GM12878 (cell line): ENCODE results near the gene MDK. TPM values are rescaled to one million over a fixed set of nuclear protein-coding genes. Genes with fewer than 3 reads are reported as not detected.
"Not testable (repeated sequence)": the region's sequence is repeated elsewhere in the genome, so short reads cannot be mapped to it uniquely, and the experiment has no call there.

Experiments used
- ATAC-seq: fragments of 200-7000 bp; cut with Tn5 transposase; 3 replicates; pipeline ENCODE4 v1.9.1; 2020; ENCODE audit warnings: mild to moderate bottlenecking, moderate library complexity
- BruUV-seq: library from RNA; stranded (reverse); fragments of 400-500 nt; replicated peaks from 2 replicates; lab custom pipeline; 2021; lab: Mats Ljungman, UMichigan
- CTCF ChIA-PET: fragments of 300-600 bp; sonication (Branson Sonifier 250); formaldehyde crosslinking; extraction: SDS; loops from one replicate; lab custom pipeline; 2021; ENCODE audit warnings: inconsistent platforms; lab: Yijun Ruan, JAX
- POLR2A ChIA-PET: fragments of 350-600 bp; formaldehyde crosslinking; extraction: SDS; loops from one replicate; lab custom pipeline; 2021; ENCODE audit warnings: inconsistent platforms; lab: Charles Lee
- RAD21 ChIA-PET: fragments of 300-600 bp; sonication (Branson Sonifier 250); formaldehyde crosslinking; loops from one replicate; lab custom pipeline; 2023; ENCODE audit warnings: antibody characterized with exemption; ENCODE audit not compliant: unreplicated experiment; lab: Charles Lee
- SMC1A ChIA-PET: fragments of 300-600 bp; sonication (Branson Sonifier 250); formaldehyde crosslinking; loops from one replicate; lab custom pipeline; 2023; ENCODE audit not compliant: unreplicated experiment, uncharacterized antibody; lab: Charles Lee
- DNase-seq: peaks from one replicate; pipeline ENCODE4 v3.0.0-alpha.2; 2011; ENCODE audit warnings: low read depth, low spot score
- FAIRE-seq: peaks from 3 replicates; lab custom pipeline; 2011; peaks lifted over from hg19 to GRCh38; lab: Jason Lieb, UNC
- H2AFZ ChIP-seq: 2 replicates; pipeline ENCODE4 v1.6.0; 2011; ENCODE audit warnings: low read depth, low read length, control low read depth; ENCODE audit not compliant: control insufficient read depth
- H3K27ac ChIP-seq: 2 replicates; pipeline ENCODE4 v1.5.1; 2011; ENCODE audit warnings: control low read depth; ENCODE audit not compliant: control insufficient read depth, insufficient read depth
- H3K27me3 ChIP-seq, 2 experiments: replicated peaks in 1 of 2; 2 replicates each; pipeline versions ENCODE4 v1.6.0 to v1.6.1; 2011; ENCODE audit warnings: low read length in 1 of 2; ENCODE audit not compliant: control insufficient read depth in 2 of 2, insufficient read depth in 2 of 2
- H3K36me3 ChIP-seq, 2 experiments: 2 replicates each; pipeline ENCODE4 v1.5.1; 2011; ENCODE audit warnings: low read length in 1 of 2; ENCODE audit not compliant: control insufficient read depth in 2 of 2, insufficient read depth in 2 of 2
- H3K4me1 ChIP-seq: 2 replicates; pipeline ENCODE4 v1.6.1; 2011; ENCODE audit warnings: mild to moderate bottlenecking, low read length, moderate library complexity, mixed read lengths; ENCODE audit not compliant: control insufficient read depth, insufficient read depth
- H3K4me2 ChIP-seq: 2 replicates; pipeline ENCODE4 v1.6.0; 2011; ENCODE audit warnings: control low read depth; ENCODE audit not compliant: control insufficient read depth, insufficient read depth
- H3K4me3 ChIP-seq: fragments of 200-600 bp; sonication (generic); 2 replicates; pipeline ENCODE4 v1.5.1; 2016
- H3K79me2 ChIP-seq: 2 replicates; pipeline ENCODE4 v1.6.0; 2011; ENCODE audit warnings: low read length; ENCODE audit not compliant: control insufficient read depth, insufficient read depth
- H3K9ac ChIP-seq: 2 replicates; pipeline ENCODE4 v1.8.0; 2011; ENCODE audit warnings: low read length, control low read depth, mixed read lengths; ENCODE audit not compliant: control insufficient read depth, insufficient read depth
- H3K9me3 ChIP-seq: replicated peaks from 3 replicates; pipeline ENCODE4 v1.5.1; 2011; ENCODE audit warnings: mild to moderate bottlenecking, low read length; ENCODE audit not compliant: control insufficient read depth, insufficient read depth
- H4K20me1 ChIP-seq: 2 replicates; pipeline ENCODE4 v1.6.0; 2011; ENCODE audit not compliant: control insufficient read depth, insufficient read depth
- CREB1 ChIP-seq: IDR thresholded peaks from 2 replicates; pipeline ENCODE4 v1.6.1; 2012; ENCODE audit warnings: low read depth, mild to moderate bottlenecking, inconsistent platforms
- JUNB ChIP-seq: IDR thresholded peaks from 2 replicates; pipeline ENCODE4 v1.6.1; 2016; ENCODE audit warnings: antibody characterized with exemption, mild to moderate bottlenecking
- PAX8 ChIP-seq: fragments of 450-650 bp; IDR thresholded peaks from 2 replicates; pipeline ENCODE4 v1.6.1; 2017; ENCODE audit warnings: mild to moderate bottlenecking, moderate library complexity
- POLR2A ChIP-seq: IDR thresholded peaks from 2 replicates; pipeline ENCODE4 v1.6.1; 2011; ENCODE audit warnings: low read depth, mild to moderate bottlenecking, low read length
- PRDM15 ChIP-seq: fragments of 450-650 bp; formaldehyde crosslinking; IDR thresholded peaks from 2 replicates; pipeline ENCODE4 v1.4.0; 2020; ENCODE audit warnings: mild to moderate bottlenecking, moderate library complexity
- RUNX3 ChIP-seq: IDR thresholded peaks from 2 replicates; pipeline ENCODE4 v1.6.1; 2012; ENCODE audit warnings: low read length, inconsistent platforms
- ZNF274 ChIP-seq: IDR thresholded peaks from one replicate; pipeline ENCODE4 v1.8.0; 2011; ENCODE audit not compliant: insufficient read length, insufficient read depth
- ZZZ3 ChIP-seq: IDR thresholded peaks from 2 replicates; pipeline ENCODE4 v1.6.1; 2011; ENCODE audit warnings: low read depth; ENCODE audit not compliant: control insufficient read depth, insufficient read length
- WGBS: methylation state at CpG from one replicate; pipeline ENCODE4 v1.1.6; 2016; ENCODE audit warnings: low lambda C conversion rate; ENCODE audit not compliant: insufficient replicate concordance, insufficient coverage; ENCODE audit errors: missing lambda C conversion rate; 5-methylcytosine and 5-hydroxymethylcytosine counted together
- in situ Hi-C: fragments of 300-500 bp; cut with MboI; formaldehyde crosslinking; loops from 9 replicates; pipeline ENCODE4 v1.14.3; 2018; ENCODE audit warnings: mixed read lengths
- intact Hi-C: fragments of 100-400 bp; cut with micrococcal nuclease; formaldehyde crosslinking; loops from one replicate; pipeline ENCODE4 v1.14.2; 2022; ENCODE audit not compliant: unreplicated experiment
- polyA plus RNA-seq, 11 experiments: library from polyadenylated mRNA; depleted of rRNA in 4 of 11; unstranded in 6 of 11; stranded (reverse) in 5 of 11; fragments of >200 nt; fragmentation: Nextera tagmentation in 4 of 11; fragmentation: Illumina TruSeq in 1 of 11; extraction: Ambion mirVana in 4 of 11; extraction: Trizol in 1 of 11; gene quantifications; 1 replicate in 1 of 11; 2 replicates in 10 of 11; pipeline versions ENCODE4 v1.2.1 to v1.2.3, GENCODE V29; 2011 to 2016; ENCODE audit warnings: inconsistent platforms in 2 of 11, missing spikeins in 2 of 11, low read depth in 1 of 11
- total RNA-seq, 4 experiments: library from RNA; depleted of rRNA in 3 of 4; stranded (reverse); fragments of >200 nt in 3 of 4; fragmentation: Illumina TruSeq in 1 of 4; extraction: Trizol in 1 of 4; gene quantifications; 2 replicates each; pipeline versions ENCODE4 v1.2.1 to v1.2.3, GENCODE V29; 2013 to 2021

Gene MDK
- total and polyA plus RNA-seq, 10 of the 15 experiments (the other 5 are each of a cell fraction or from before 2014, with no cell fraction given) = 0.77 to 17.8 (median 9.9) TPM

DNA sequence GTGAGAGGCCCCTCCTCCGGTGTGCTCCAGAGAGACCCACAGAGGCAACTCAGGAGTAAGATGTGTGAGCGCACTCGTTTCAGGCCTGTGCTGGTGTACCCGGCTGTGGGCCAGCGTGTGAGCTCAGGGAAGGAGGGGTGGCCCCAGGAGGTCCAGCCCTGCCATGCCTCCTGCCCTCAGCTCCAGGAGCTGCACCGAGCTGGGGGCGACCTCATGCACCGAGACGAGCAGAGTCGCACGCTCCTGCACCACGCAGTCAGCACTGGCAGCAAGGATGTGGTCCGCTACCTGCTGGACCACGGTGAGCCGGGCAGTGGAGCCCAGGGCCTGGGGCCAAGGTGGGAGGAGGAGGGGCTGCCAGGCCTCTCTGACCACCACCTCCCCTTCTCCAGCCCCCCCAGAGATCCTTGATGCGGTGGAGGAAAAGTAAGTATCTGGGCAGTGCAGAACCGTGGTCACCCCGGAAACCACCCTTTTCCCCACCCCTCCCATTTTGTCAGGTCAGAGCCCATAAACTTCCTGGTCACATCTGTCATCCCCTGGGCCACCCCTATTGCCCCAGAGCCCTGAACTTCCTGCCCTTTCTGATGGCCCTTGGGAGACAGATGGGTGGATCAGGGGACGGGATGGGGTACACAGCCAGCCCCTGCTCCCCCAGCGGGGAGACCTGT is 2.5 kb upstream of the MDK start:
- Histone ChIP-seq H2AFZ (no peak overlapping the region), H3K4me2 (no peak overlapping the region), H3K27ac (no peak overlapping the region), H3K4me1 (peaks cover 8% of the 10 kb centered on the region), H3K9ac (no peak overlapping the region), H3K9me3 (no peaks in the 10 kb centered on the region), H3K4me3 (no peak overlapping the region), H3K79me2 (no peaks in the 10 kb centered on the region), H3K36me3 (peaks cover 4 to 17% of the 10 kb centered on the region in 2 experiments; a peak in 3 of 4 replicates), H3K27me3 (peaks cover 6 to 12% of the 10 kb centered on the region in 2 experiments), H4K20me1 (no peaks in the 10 kb centered on the region)
- ChIA-PET SMC1A (no interaction called here), CTCF (interaction anchor here (0.8 to 1.9 kb wide), 4 partner anchors 10 to 140 kb away, joined by 3 to 5 read pairs (median 4); no protein-coding TSS in a partner anchor), POLR2A (interaction anchor here (0.8 kb wide), 1 partner anchor 104 kb away, joined by 3 read pairs; no protein-coding TSS in a partner anchor), RAD21 (interaction anchor here (0.5 kb wide), 1 partner anchor 1163 kb away, joined by 4 read pairs; no protein-coding TSS in a partner anchor)
- TF ChIP-seq RUNX3 (peak; percentile 28; the same call in 1 of the 2 replicates), PAX8 (no peak), ZNF274 (no peak), POLR2A (peak; percentile 53; the same call in 1 of the 2 replicates), CREB1 (no peak), PRDM15 (CRISPR knock-in tag) (no peak), ZZZ3 (no peak), JUNB (no peak)
- no TSS peak for BruUV-seq
- WGBS = 89% methylated on average over 20 of the region's 20 CpGs
- peak; percentile 6; the same call in 2 of the 3 replicates for ATAC-seq
- no peak for DNase-seq
- FAIRE-seq = no peak
- intact Hi-C loops = no loop called here
- in situ Hi-C loops = no loop called here

DNA sequence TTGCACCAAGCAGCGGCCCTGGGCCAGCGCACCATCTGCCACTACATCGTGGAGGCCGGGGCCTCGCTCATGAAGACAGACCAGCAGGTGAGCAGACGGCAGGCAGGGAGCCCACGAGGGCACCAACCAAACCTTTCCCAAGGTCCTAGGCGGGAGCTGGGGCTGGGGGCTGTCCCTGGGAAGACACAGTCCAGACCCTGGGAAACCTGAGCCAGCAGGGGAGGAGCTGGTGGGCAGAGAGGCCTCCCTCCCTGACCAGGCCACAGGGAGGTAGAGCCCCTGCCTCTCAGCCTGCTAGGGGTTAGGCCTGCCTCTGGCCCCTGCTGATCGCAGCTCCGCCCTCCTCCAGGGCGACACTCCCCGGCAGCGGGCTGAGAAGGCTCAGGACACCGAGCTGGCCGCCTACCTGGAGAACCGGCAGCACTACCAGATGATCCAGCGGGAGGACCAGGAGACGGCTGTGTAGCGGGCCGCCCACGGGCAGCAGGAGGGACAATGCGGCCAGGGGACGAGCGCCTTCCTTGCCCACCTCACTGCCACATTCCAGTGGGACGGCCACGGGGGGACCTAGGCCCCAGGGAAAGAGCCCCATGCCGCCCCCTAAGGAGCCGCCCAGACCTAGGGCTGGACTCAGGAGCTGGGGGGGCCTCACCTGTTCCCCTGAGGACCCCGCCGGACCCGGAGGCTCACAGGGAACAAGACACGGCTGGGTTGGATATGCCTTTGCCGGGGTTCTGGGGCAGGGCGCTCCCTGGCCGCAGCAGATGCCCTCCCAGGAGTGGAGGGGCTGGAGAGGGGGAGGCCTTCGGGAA is 1.8 kb upstream of the MDK start:
- H3K27ac ChIP-seq, H3K4me1 ChIP-seq, H3K4me3 ChIP-seq, H3K9me3 ChIP-seq, intact Hi-C loops, H3K79me2 ChIP-seq, BruUV-seq, DNase-seq, H4K20me1 ChIP-seq, H3K4me2 ChIP-seq, H2AFZ ChIP-seq, in situ Hi-C loops, H3K9ac ChIP-seq, FAIRE-seq: not testable (repeated sequence)
- ChIA-PET CTCF (interaction anchor here (1.9 kb wide), 1 partner anchor 18 kb away, joined by 4 read pairs; no protein-coding TSS in a partner anchor), POLR2A (interaction anchor here (0.5 kb wide), 2 partner anchors 45 to 202 kb away, joined by 3 read pairs; no protein-coding TSS in a partner anchor), RAD21 (interaction anchor here (0.7 to 1.3 kb wide), 2 partner anchors 12 to 63 kb away, joined by 3 read pairs; no protein-coding TSS in a partner anchor), SMC1A (interaction anchor here (0.6 kb wide), 1 partner anchor 65 kb away, joined by 3 read pairs; no protein-coding TSS in a partner anchor)
- 0 out of 3 replicates have a peak, but pooled peaks have one; percentile 3 for ATAC-seq
- whole genome bisulfite sequencing = 77% methylated on average over 35 of the region's 36 CpGs
- peaks cover 6 to 12% of the 10 kb centered on the region in 2 experiments for H3K27me3 ChIP-seq
- H3K36me3 ChIP-seq = peaks cover 4 to 14% of the 10 kb centered on the region in 2 experiments; a peak in 3 of 4 replicates
